ENCODE results near the gene CCZ1. TPM values are rescaled to one million over a fixed set of nuclear protein-coding genes. Genes with fewer than 3 reads are reported as not detected.
"Not testable (repeated sequence)": the region's sequence is repeated elsewhere in the genome, so short reads cannot be mapped to it uniquely, and the experiment has no call there.

CCZ1 gene
- total RNA-seq, 1 experiment from 2014 or later, result 56.2 TPM

GRCh38 chr7:5931905-5932644 is 33.5 kb downstream of the CCZ1 start:
- H3K4me1 ChIP-seq (ENCODE audit: insufficient read depth, low read length); BruUV-seq (replicated peaks); H3K79me2 ChIP-seq (ENCODE audit: low read length); H3K9me2 ChIP-seq (replicated peaks; ENCODE audit: low read length); ATAC-seq; H3K4me3 ChIP-seq (ENCODE audit: low read length); DNase-seq; H3K27me3 ChIP-seq (ENCODE audit: low read length); H3F3A ChIP-seq (ENCODE audit: low read length, unreplicated experiment); POLR2A ChIA-PET (ENCODE audit: unreplicated experiment); H3K9me3 ChIP-seq (ENCODE audit: low read length); H2AFZ ChIP-seq (ENCODE audit: low read length); H4K20me1 ChIP-seq (ENCODE audit: low read length); H3K9ac ChIP-seq (ENCODE audit: low read length); H3K27ac ChIP-seq (ENCODE audit: low read length); H3K4me2 ChIP-seq (ENCODE audit: low read length); H3K36me3 ChIP-seq (ENCODE audit: low read depth, low read length); CTCF ChIA-PET; intact Hi-C loops (cut with micrococcal nuclease): not testable (repeated sequence)

- H3K36me3 ChIP-seq (ENCODE audit: low read depth, low read length); H3K4me3 ChIP-seq (ENCODE audit: low read length); POLR2A ChIA-PET (ENCODE audit: unreplicated experiment); CTCF ChIA-PET; DNase-seq; BruUV-seq (replicated peaks); H3K27ac ChIP-seq (ENCODE audit: low read length); H2AFZ ChIP-seq (ENCODE audit: low read length); ATAC-seq; H3K79me2 ChIP-seq (ENCODE audit: low read length); H3K9ac ChIP-seq (ENCODE audit: low read length); H3K4me1 ChIP-seq (ENCODE audit: insufficient read depth, low read length); H3K9me2 ChIP-seq (replicated peaks; ENCODE audit: low read length); H3K4me2 ChIP-seq (ENCODE audit: low read length); H3F3A ChIP-seq (ENCODE audit: low read length, unreplicated experiment); H3K9me3 ChIP-seq (ENCODE audit: low read length); intact Hi-C loops (cut with micrococcal nuclease); H4K20me1 ChIP-seq (ENCODE audit: low read length); H3K27me3 ChIP-seq (ENCODE audit: low read length): not testable (repeated sequence)
Measured at GRCh38 chr7:5934945-5935450, 36.5 kb downstream of the CCZ1 start.

DNA sequence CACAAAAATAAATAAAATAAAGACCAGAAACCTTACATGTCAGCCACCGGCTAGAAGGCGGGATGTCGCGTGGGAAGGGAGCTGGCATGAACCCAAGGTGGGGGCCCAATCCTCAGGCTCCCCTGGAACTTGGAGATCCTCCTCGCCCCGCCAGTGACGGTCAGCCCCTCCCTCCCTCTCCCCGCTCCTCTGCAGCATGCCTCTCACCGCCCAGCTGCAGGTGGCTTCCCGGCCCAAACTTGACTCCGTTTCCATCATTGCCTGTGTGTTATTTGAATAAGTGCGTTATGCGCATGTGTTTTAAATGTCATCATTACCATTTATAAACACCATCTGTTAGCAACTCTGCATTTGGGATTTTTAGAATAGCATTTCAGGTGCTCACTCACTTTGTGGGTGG is 64.7 kb downstream of the CCZ1 start:
- H3K9me2 ChIP-seq (replicated peaks; ENCODE audit: low read length); ATAC-seq; intact Hi-C loops (cut with micrococcal nuclease); DNase-seq; POLR2A ChIA-PET (ENCODE audit: unreplicated experiment); H2AFZ ChIP-seq (ENCODE audit: low read length); BruUV-seq (replicated peaks); H3K9me3 ChIP-seq (ENCODE audit: low read length); CTCF ChIA-PET; H3F3A ChIP-seq (ENCODE audit: low read length, unreplicated experiment); H3K4me2 ChIP-seq (ENCODE audit: low read length); H3K79me2 ChIP-seq (ENCODE audit: low read length); H3K36me3 ChIP-seq (ENCODE audit: low read depth, low read length); H3K9ac ChIP-seq (ENCODE audit: low read length); H3K4me3 ChIP-seq (ENCODE audit: low read length); H4K20me1 ChIP-seq (ENCODE audit: low read length); H3K4me1 ChIP-seq (ENCODE audit: insufficient read depth, low read length); H3K27me3 ChIP-seq (ENCODE audit: low read length); H3K27ac ChIP-seq (ENCODE audit: low read length): not testable (repeated sequence)

DNA sequence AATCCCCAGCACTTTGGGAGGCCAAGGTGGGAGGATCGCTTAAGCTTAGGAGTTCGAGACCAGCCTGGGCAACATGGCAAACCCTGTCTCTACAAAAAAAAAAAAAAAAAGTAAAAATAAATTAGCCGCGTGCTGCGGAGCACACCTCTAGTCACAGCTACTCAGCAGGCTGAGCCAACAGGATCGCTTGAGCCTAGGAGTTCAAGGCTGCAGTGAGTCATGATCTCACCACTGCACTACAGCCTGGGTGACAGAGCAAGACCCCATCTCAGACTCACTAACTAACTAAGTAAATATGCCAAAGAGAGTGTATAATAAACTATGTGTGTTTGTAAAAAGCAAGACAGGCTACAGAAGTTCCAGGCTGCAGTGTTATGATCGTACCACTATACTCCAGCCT is 65.3 kb downstream of the CCZ1 start:
- H3K9me3 ChIP-seq (ENCODE audit: low read length); H3K36me3 ChIP-seq (ENCODE audit: low read depth, low read length); H3K9ac ChIP-seq (ENCODE audit: low read length); BruUV-seq (replicated peaks); CTCF ChIA-PET; H4K20me1 ChIP-seq (ENCODE audit: low read length); H3K4me2 ChIP-seq (ENCODE audit: low read length); H3K79me2 ChIP-seq (ENCODE audit: low read length); ATAC-seq; intact Hi-C loops (cut with micrococcal nuclease); H3K27me3 ChIP-seq (ENCODE audit: low read length); DNase-seq; H2AFZ ChIP-seq (ENCODE audit: low read length); H3F3A ChIP-seq (ENCODE audit: low read length, unreplicated experiment); H3K27ac ChIP-seq (ENCODE audit: low read length); H3K9me2 ChIP-seq (replicated peaks; ENCODE audit: low read length); H3K4me1 ChIP-seq (ENCODE audit: insufficient read depth, low read length); H3K4me3 ChIP-seq (ENCODE audit: low read length); POLR2A ChIA-PET (ENCODE audit: unreplicated experiment): not testable (repeated sequence)

DNA sequence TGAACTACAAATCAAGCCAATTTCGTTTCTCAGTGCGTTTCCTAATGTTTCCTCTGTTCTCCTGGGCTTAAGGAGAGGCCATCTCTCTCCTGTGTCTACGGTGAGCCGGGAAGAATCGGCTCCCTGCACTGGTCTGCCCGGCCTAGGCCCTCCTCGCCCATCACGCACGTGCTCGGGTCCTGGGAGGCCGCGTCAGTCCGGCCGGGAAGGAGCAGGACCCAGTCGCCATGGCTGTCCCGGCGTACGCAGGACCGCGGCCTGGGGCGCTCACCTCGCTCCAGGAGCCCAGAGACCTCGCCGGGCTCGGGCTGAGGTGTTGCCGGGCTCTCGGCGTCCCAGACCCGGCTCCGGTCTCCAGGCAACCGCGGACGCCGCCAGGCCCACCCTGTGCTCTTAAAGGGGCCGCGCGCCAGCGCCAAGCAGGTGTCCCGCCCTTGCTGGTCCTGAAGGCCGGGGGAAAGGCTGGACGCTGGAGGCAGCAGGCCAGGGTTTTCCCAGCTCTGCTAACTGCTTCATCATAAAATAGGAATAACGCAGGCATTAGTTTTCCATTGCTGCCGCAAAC is 71.9 kb downstream of the CCZ1 start, which contains the start of gene RSPH10B:
Gene RSPH10B (minus strand): TSS at position 343 of the 565 bp plus-strand sequence. CDS start 3,573 bp downstream, outside the sequence.
- BruUV-seq (replicated peaks); H3K27ac ChIP-seq (ENCODE audit: low read length); intact Hi-C loops (cut with micrococcal nuclease); H4K20me1 ChIP-seq (ENCODE audit: low read length); H3F3A ChIP-seq (ENCODE audit: low read length, unreplicated experiment); ATAC-seq; H3K4me1 ChIP-seq (ENCODE audit: insufficient read depth, low read length); H3K9ac ChIP-seq (ENCODE audit: low read length); H2AFZ ChIP-seq (ENCODE audit: low read length); DNase-seq; H3K4me3 ChIP-seq (ENCODE audit: low read length); H3K9me2 ChIP-seq (replicated peaks; ENCODE audit: low read length); H3K4me2 ChIP-seq (ENCODE audit: low read length); H3K9me3 ChIP-seq (ENCODE audit: low read length); H3K79me2 ChIP-seq (ENCODE audit: low read length); H3K36me3 ChIP-seq (ENCODE audit: low read depth, low read length); CTCF ChIA-PET; POLR2A ChIA-PET (ENCODE audit: unreplicated experiment); H3K27me3 ChIP-seq (ENCODE audit: low read length): not testable (repeated sequence)

DNA sequence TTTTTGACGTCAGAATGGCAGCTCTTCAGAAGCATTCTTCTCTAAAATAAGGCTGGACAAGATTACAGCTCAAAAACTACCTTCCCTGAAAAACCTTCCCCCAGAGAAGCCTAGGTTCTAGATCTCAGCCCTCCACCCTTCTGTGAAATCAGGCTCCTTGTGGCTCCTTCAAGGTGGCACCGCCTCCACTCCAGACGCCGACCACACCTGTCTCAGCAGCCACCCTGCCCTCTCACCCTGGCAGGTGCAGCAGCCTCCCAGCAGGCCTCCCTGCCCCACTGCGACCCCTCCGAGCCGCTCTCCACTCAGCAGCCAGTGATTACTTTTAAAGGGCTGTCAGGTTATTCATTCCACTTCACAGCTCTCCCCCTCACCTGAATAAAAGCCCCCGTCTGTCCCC is 75.0 kb downstream of the CCZ1 start:
- CTCF ChIA-PET; BruUV-seq (replicated peaks); POLR2A ChIA-PET (ENCODE audit: unreplicated experiment): not testable (repeated sequence)

More for the DNA sequence above, 75.0 kb downstream of the CCZ1 start:
- H3K27ac ChIP-seq (ENCODE audit: low read length); H3K4me3 ChIP-seq (ENCODE audit: low read length); H2AFZ ChIP-seq (ENCODE audit: low read length); H3K4me2 ChIP-seq (ENCODE audit: low read length); H3K4me1 ChIP-seq (ENCODE audit: insufficient read depth, low read length); ATAC-seq; H4K20me1 ChIP-seq (ENCODE audit: low read length); H3K9me3 ChIP-seq (ENCODE audit: low read length); H3K79me2 ChIP-seq (ENCODE audit: low read length); DNase-seq; intact Hi-C loops (cut with micrococcal nuclease); H3K36me3 ChIP-seq (ENCODE audit: low read depth, low read length); H3F3A ChIP-seq (ENCODE audit: low read length, unreplicated experiment); H3K9ac ChIP-seq (ENCODE audit: low read length); H3K9me2 ChIP-seq (replicated peaks; ENCODE audit: low read length); H3K27me3 ChIP-seq (ENCODE audit: low read length): not testable (repeated sequence)

Data from PC-3 (cell line).